Neural cell (in vitro differentiated cells): Measurements from ENCODE around the gene TMEM184B. TPM values are rescaled to one million over a fixed set of nuclear protein-coding genes. Genes with fewer than 3 reads are reported as not detected.

ENCODE experiments used
- H2AFZ ChIP-seq: fragments of 200-600, 300-800 bp; sonication (generic), shearing (Covaris generic); 2 replicates; pipeline ENCODE4 v1.6.0; 2014; ENCODE audit warnings: low read depth, mild to moderate bottlenecking, antibody characterized with exemption, low read length, moderate library complexity
- H3F3A ChIP-seq: fragments of 200-600 bp; shearing (Covaris generic); 2 replicates; pipeline ENCODE4 v1.6.1; 2016; ENCODE audit warnings: mild to moderate bottlenecking, moderate library complexity, mixed read lengths, antibody characterized with exemption, low read length; ENCODE audit not compliant: insufficient read depth, poor library complexity, severe bottlenecking
- H3K27ac ChIP-seq: fragments of 200-600, 300-800 bp; sonication (generic), shearing (Covaris generic); 2 replicates; pipeline ENCODE4 v1.5.1; 2014; ENCODE audit warnings: mild to moderate bottlenecking, low read length, moderate library complexity
- H3K27me3 ChIP-seq: fragments of 300-800, 200-600 bp; sonication (generic), shearing (Covaris generic); 2 replicates; pipeline ENCODE4 v1.6.0; 2014; ENCODE audit warnings: mild to moderate bottlenecking, low read depth, low read length, moderate library complexity; ENCODE audit not compliant: insufficient read depth
- H3K36me3 ChIP-seq: fragments of 300-800, 200-600 bp; sonication (generic), shearing (Covaris generic); 2 replicates; pipeline ENCODE4 v1.5.1; 2014; ENCODE audit warnings: mild to moderate bottlenecking, antibody characterized with exemption, low read length, moderate library complexity; ENCODE audit not compliant: insufficient read depth
- H3K4me2 ChIP-seq: fragments of 300-800, 200-600 bp; sonication (generic), shearing (Covaris generic); 2 replicates; pipeline ENCODE4 v1.6.0; 2014; ENCODE audit warnings: mild to moderate bottlenecking, low read length
- H3K4me3 ChIP-seq: fragments of 300-800, 200-600 bp; sonication (generic), shearing (Covaris generic); 2 replicates; pipeline ENCODE4 v1.5.1; 2014; ENCODE audit warnings: mild to moderate bottlenecking, low read length, moderate library complexity
- H3K79me2 ChIP-seq: fragments of 200-600 bp; shearing (Covaris generic); replicated peaks from 2 replicates; pipeline ENCODE4 v1.6.0; 2014; ENCODE audit warnings: mild to moderate bottlenecking, low read length, moderate library complexity; ENCODE audit not compliant: insufficient read depth
- H3K9ac ChIP-seq: fragments of 300-800, 200-600 bp; sonication (generic), shearing (Covaris generic); 2 replicates; pipeline ENCODE4 v1.6.1; 2016; ENCODE audit warnings: mild to moderate bottlenecking, low read length, mixed read lengths
- H3K9me2 ChIP-seq: fragments of 200-600 bp; shearing (Covaris generic); 2 replicates; pipeline ENCODE4 v1.6.1; 2016; ENCODE audit warnings: mild to moderate bottlenecking, low read length, mixed read lengths; ENCODE audit not compliant: insufficient read depth
- H3K9me3 ChIP-seq: fragments of 200-600, 300-800 bp; sonication (generic), shearing (Covaris generic); 2 replicates; pipeline ENCODE4 v1.6.1; 2016; ENCODE audit warnings: mild to moderate bottlenecking, mixed run types, low read length, moderate library complexity, mixed read lengths
- H4K20me1 ChIP-seq: fragments of 200-600 bp; shearing (Covaris generic); 2 replicates; pipeline ENCODE4 v1.6.1; 2016; ENCODE audit warnings: mild to moderate bottlenecking, mixed run types; ENCODE audit not compliant: insufficient read depth
- EP300 ChIP-seq: fragments of 450-650 bp; conservative IDR thresholded peaks from 2 replicates; pipeline ENCODE4 v1.6.1; 2014; ENCODE audit warnings: antibody characterized with exemption, mild to moderate bottlenecking, moderate library complexity; ENCODE audit not compliant: poor library complexity, severe bottlenecking
- EZH2 ChIP-seq: fragments of 200-600, 300-800 bp; shearing (Covaris generic), sonication (generic); IDR thresholded peaks from 2 replicates; pipeline ENCODE4 v1.6.1; 2014; ENCODE audit warnings: antibody characterized with exemption, low read length, borderline replicate concordance, mild to moderate bottlenecking; ENCODE audit not compliant: insufficient read depth, poor library complexity, severe bottlenecking
- MXI1 ChIP-seq: fragments of 450-650 bp; conservative IDR thresholded peaks from 2 replicates; pipeline ENCODE4 v1.6.1; 2014; ENCODE audit warnings: antibody characterized with exemption, mild to moderate bottlenecking; ENCODE audit not compliant: poor library complexity, severe bottlenecking
- POLR2AphosphoS5 ChIP-seq: IDR thresholded peaks from 2 replicates; pipeline ENCODE4 v1.6.1; 2012
- RAD21 ChIP-seq: fragments of 450-650 bp; conservative IDR thresholded peaks from 2 replicates; pipeline ENCODE4 v1.6.1; 2014; ENCODE audit warnings: antibody characterized with exemption, mild to moderate bottlenecking, moderate library complexity
- SMC3 ChIP-seq: fragments of 450-650 bp; conservative IDR thresholded peaks from 2 replicates; pipeline ENCODE4 v1.6.1; 2014; ENCODE audit warnings: antibody characterized with exemption, mild to moderate bottlenecking, moderate library complexity; ENCODE audit not compliant: poor library complexity
- TAF1 ChIP-seq: IDR thresholded peaks from 2 replicates; pipeline ENCODE4 v1.6.1; 2012; ENCODE audit warnings: low read depth
- polyA plus RNA-seq: library from polyadenylated mRNA; depleted of rRNA; stranded (reverse); fragments of >200 nt; gene quantifications from 2 replicates; pipeline ENCODE4 v1.2.3, GENCODE V29; 2014
- TF ChIP-seq, protein P1 (sequence below): IDR thresholded peaks from 2 replicates; pipeline ENCODE4 v1.6.1; 2012; ENCODE audit warnings: borderline replicate concordance
- TF ChIP-seq, protein P2 (sequence below): fragments of 450-650 bp; IDR thresholded peaks from 2 replicates; pipeline ENCODE4 v1.5.1; 2014; ENCODE audit warnings: antibody characterized with exemption, mild to moderate bottlenecking, moderate library complexity; ENCODE audit not compliant: poor library complexity, severe bottlenecking

The TMEM184B gene
- polyA plus RNA-seq, 1 donor from 2014 or later: 19.7 TPM

DNA sequence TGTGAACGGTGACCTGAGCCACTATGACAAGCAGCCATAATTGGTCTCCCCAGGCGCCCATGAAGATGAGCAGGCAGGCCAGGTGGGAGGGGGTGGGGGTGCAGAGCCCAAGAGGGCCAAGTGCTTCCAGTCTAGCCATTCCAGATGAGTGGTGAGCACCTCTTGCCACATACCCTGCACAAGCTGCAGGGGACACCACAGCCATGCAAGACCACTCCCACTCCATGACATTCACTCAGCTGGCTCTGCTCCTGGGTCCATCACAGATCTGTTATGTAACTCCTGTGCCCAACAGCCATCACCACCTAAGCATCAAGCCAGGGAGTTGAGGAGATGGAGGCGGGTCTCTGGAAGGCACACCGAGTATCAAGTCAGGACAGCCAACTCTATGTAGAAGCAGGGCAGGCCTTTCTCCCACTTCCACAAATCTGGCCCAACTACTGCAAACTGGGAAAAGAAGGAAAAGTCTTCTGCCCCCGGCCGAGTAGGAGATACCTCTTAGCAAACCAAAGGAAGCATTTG, 8.4 kb downstream of the TMEM184B start:
- Histone ChIP-seq H3K79me2 (peaks cover 25% of the 10 kb centered on the region), H4K20me1 (peaks cover 6% of the 10 kb centered on the region), H3K27ac (no peak overlapping the region)

DNA sequence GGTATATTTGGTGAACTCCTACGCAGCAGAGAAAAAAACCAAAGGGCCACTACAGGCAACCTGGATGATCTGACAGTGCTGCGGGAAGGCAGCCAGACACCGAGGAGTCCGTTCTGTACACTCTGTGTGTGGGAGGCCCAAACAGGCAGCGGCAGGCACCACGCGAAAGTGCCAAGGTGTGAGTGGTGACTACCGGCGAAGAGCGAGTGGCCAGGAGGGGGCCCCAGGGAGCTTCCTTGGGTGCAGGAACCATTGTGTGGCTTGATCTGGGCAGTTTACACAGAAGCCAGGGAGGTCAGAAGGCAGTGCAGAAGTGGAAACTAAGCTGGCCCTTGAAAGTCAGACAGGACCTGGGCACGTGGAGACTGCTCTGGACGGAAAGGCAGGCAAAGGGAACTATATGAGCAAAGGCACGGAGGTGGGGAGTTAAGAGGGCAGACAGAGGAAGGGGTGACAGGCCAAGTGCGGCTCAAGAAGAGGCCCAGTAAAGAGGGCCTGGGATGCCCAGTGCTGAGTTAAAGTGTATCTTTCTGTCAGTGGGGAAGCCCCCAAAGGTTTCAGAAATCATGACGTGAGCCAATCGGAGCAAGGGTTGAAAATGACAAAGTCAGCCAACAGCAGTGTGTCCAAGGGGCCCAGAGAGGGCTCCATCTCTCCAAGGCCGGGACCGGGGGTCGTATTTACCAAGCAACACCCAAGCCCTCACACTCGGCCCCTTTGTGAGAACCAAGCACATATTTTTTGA, 10.6 kb downstream of the TMEM184B start:
- Histone ChIP-seq H3K36me3 (no peaks in the 10 kb centered on the region), H3K27me3 (no peaks in the 10 kb centered on the region), H3K4me2 (no peak overlapping the region), H3K9me2 (no peaks in the 10 kb centered on the region), H3K9ac (no peak overlapping the region), H3K9me3 (no peaks in the 10 kb centered on the region), H3K4me3 (no peak overlapping the region), H3K27ac (no peak overlapping the region), H4K20me1 (peaks cover 6% of the 10 kb centered on the region), H3F3A (no peaks in the 10 kb centered on the region), H2AFZ (no peak overlapping the region), H3K79me2 (peaks cover 16% of the 10 kb centered on the region)
- TF ChIP-seq, protein P1, sequence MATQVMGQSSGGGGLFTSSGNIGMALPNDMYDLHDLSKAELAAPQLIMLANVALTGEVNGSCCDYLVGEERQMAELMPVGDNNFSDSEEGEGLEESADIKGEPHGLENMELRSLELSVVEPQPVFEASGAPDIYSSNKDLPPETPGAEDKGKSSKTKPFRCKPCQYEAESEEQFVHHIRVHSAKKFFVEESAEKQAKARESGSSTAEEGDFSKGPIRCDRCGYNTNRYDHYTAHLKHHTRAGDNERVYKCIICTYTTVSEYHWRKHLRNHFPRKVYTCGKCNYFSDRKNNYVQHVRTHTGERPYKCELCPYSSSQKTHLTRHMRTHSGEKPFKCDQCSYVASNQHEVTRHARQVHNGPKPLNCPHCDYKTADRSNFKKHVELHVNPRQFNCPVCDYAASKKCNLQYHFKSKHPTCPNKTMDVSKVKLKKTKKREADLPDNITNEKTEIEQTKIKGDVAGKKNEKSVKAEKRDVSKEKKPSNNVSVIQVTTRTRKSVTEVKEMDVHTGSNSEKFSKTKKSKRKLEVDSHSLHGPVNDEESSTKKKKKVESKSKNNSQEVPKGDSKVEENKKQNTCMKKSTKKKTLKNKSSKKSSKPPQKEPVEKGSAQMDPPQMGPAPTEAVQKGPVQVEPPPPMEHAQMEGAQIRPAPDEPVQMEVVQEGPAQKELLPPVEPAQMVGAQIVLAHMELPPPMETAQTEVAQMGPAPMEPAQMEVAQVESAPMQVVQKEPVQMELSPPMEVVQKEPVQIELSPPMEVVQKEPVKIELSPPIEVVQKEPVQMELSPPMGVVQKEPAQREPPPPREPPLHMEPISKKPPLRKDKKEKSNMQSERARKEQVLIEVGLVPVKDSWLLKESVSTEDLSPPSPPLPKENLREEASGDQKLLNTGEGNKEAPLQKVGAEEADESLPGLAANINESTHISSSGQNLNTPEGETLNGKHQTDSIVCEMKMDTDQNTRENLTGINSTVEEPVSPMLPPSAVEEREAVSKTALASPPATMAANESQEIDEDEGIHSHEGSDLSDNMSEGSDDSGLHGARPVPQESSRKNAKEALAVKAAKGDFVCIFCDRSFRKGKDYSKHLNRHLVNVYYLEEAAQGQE: no peak
- TF ChIP-seq POLR2AphosphoS5 (no peak), EP300 (no peak), MXI1 (no peak), SMC3 (no peak), RAD21 (no peak)
- TF ChIP-seq, protein P2, sequence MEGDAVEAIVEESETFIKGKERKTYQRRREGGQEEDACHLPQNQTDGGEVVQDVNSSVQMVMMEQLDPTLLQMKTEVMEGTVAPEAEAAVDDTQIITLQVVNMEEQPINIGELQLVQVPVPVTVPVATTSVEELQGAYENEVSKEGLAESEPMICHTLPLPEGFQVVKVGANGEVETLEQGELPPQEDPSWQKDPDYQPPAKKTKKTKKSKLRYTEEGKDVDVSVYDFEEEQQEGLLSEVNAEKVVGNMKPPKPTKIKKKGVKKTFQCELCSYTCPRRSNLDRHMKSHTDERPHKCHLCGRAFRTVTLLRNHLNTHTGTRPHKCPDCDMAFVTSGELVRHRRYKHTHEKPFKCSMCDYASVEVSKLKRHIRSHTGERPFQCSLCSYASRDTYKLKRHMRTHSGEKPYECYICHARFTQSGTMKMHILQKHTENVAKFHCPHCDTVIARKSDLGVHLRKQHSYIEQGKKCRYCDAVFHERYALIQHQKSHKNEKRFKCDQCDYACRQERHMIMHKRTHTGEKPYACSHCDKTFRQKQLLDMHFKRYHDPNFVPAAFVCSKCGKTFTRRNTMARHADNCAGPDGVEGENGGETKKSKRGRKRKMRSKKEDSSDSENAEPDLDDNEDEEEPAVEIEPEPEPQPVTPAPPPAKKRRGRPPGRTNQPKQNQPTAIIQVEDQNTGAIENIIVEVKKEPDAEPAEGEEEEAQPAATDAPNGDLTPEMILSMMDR: no peak

More for the DNA sequence above, 8.4 kb downstream of the TMEM184B start:
- no peak overlapping the region for H3K4me2 ChIP-seq
- no peaks in the 10 kb centered on the region for H3K9me3 ChIP-seq
- H3K27me3 ChIP-seq: no peaks in the 10 kb centered on the region
- no peak overlapping the region for H2AFZ ChIP-seq
- H3F3A ChIP-seq: no peaks in the 10 kb centered on the region
- H3K9ac ChIP-seq: no peak overlapping the region
- no peaks in the 10 kb centered on the region for H3K36me3 ChIP-seq
- TF ChIP-seq RAD21 (no peak), POLR2AphosphoS5 (no peak), SMC3 (no peak), EZH2 (no peak), EP300 (no peak), TAF1 (no peak), MXI1 (no peak)
- TF ChIP-seq, protein P1: no peak
- TF ChIP-seq, protein P2: no peak
- no peak overlapping the region for H3K4me3 ChIP-seq
- no peaks in the 10 kb centered on the region for H3K9me2 ChIP-seq
